ENCODE data around the gene FLNB.

The FLNB gene

DNA sequence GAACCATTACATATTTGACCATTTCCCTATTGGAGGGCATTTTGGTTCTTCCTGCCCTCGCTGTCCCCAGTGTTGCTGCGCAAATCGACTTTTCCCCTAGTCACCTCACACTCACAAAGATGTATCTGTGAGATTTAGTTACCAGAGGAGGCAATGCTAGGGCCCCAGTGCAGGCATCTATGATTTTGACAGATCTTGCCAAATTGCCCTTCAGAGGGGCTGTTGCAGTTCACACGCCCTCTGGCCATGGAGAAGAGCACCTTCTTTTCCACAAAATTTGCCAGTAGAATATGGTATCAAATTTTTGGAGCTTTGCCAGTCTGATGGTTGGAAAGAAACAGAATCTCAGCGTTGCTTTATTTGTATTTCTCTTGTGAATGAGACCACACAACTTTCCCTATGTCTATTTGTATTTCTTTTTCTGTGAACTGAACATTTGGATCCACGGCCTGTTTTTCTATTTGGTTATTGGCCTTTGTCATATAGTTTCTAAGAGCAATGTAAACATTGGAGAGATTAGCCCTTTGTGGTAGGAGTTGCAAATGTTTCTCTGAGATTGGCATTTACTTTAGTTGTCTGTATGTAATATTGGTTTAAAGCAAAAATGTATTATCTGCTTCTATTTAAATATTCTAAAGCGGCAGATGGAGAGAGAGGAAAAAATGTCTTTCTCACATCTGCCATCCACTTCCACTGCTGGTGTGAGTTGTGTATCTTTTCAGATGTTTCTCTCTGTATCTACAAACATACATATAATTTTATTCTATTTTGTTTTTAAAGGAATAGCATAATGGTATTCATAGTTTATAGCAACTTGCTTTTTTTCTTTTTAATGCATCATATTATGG lies 136.5 kb downstream of the FLNB start:
- DNase-seq: no peak

- no peak for DNase-seq
These were observed 139.8 kb downstream of the FLNB start for GRCh38 chr3:58148049-58148448.

DNA sequence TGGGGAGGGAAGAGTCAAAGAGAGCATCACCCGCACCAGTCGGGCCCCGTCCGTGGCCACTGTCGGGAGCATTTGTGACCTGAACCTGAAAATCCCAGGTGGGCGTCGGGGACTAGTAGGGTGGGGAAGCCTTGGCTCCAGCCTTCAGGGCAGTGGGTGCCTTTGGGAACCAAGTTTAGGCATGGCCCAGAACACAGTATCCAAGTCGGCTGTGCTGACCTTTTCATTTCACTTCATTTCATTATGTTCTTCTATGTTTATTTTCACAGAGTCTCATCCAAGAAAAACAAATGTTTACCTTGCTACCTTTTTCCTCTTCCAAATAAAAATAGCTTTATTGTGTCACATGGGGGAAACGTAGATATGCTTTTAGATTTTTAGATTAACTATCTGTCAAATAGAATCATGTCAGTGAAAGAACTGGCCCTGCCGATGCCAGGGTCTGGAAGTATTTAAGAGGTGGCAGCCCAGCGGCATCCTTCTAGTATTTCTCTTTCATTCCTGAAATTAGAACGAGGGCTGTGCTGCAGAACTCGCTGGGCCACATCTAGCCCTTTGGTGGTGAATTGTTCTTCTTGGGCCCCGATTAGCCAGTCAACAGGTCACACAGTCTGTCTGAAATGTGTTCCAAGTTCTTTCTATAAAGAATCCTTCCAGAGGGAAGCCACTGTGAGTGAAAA lies 142.0 kb downstream of the FLNB start:
- no peak for DNase-seq

GRCh38 chr3:58150810-58151199 lies 142.6 kb downstream of the FLNB start:
- DNase-seq: no peak

- DNase-seq: no peak
These were observed 143.4 kb downstream of the FLNB start for GRCh38 chr3:58151637-58152036.

DNA sequence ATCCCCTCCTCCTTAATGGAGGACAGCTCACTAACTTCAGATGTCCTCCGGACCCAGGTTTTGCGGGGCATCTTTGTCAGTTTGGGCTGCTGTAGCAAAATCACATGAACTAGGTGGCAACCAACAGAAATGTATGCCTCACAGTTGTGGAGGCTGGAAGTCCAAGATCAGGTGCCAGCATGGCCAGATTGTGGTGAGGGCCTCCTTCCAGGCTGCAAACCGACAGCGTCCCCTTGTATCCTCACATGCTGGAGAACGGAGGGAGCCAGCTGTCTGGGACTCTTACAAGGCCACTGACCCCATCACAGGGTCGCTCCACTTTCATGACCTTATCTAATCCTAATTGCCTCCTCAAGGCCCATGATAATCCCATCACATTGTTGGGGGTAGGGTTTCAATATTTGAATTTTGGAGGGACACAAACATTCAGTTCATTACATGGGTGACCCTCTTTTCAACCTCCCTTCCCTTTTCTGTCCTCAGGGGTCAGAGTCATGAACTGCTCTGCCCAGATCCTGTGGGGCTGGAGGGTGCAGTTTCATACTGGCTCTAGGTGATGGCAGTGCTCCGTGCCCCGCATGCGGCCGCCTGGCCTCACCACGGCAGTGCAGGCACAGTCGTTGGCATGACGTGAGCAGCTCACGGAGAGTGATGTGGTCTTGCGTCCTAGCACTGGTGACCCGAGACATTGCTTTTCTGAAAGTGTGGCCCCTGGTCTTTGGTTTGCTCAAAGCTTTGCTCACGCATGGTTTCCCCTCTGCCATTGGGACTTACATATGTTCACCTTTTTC lies 144.2 kb downstream of the FLNB start:
- DNase-seq: no peak

- no peak for DNase-seq
These were observed 145.1 kb downstream of the FLNB start for GRCh38 chr3:58153371-58153770.

DNA sequence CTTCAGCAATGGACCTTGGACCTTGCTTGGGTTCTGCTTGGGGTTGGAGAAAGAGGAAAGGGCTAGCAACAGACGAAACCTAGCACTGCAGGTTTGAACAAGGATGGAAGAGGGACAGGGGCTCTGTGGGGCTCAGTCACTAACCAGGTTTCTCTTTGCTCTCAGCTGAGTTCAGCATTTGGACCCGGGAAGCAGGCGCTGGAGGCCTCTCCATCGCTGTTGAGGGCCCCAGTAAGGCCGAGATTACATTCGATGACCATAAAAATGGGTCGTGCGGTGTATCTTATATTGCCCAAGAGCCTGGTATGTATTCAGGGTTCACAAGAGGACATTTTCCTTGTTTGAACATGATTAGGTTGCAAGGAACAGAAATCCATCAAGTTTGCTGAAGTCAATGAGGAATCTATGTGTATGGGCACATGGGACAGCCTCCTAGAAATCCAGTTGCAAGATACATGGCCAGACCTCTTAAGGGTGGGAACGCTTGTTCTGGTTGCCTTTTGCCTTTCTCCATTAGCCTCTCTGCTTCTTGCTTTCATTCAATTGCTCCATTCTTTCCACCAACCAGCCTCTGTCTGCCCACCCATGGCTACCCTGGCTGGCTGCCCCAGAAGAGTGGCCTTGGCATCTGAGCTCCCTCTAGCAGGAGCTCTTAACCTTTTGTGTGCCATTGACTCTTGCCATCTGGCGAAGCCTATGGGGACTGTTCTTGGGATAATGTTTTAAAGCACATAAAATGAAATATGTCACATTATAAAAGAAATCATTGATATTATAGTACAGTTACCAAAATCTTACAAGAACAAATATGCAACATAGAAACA lies 146.6 kb downstream of the FLNB start:
- DNase-seq: no peak

DNA sequence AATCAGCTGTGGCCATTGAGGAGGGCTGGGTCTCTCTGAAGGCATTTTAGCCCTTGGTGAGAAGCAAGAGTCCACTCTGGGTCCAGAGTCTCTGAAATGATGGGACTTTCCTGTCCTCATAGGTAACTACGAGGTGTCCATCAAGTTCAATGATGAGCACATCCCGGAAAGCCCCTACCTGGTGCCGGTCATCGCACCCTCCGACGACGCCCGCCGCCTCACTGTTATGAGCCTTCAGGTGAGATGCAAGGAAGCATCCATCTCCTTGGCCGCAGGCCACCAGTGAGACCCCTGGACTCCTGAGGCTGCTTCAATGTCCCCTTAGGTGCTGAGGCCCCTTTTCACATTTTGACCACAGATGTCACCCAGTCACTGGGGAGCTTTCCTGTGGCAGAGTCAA lies 147.6 kb downstream of the FLNB start:
- no peak for DNase-seq

- no peak for DNase-seq
These were observed 149.5 kb downstream of the FLNB start for GRCh38 chr3:58157700-58158099.

DNA sequence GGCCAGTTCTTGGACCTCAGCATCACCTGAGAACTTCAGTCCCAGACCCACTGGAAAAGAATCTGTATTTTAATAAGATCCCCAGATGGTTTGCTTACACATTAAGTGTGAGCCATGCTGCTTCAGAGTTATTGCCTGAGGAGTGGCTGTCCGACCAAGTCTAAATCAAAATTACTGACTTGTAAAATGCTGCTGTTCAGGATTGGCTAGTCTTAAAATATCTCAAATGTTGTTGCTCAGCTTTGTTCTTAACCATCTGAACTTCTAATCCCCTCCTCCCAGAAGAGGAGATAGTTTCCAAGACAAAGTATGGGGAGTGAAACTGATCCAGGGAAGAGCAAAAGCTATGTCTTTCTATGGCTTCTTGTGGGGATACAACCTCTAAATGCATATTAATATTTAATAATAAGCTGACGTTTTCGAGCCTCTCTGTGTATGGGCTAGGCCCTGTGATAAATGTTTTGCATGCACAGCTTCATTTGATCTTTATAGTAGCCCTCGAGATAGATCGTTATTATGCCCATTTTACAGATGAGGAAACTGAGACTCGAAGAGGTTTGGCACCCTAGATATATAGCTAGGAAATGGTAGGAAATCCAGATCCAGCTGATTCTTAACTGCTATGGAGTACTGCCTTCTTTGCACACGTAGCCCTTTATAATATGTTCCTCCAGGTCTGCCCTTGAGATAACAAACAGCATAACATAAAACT lies 150.4 kb downstream of the FLNB start:
- DNase-seq: no peak

- DNase-seq: no peak
These were observed 152.2 kb downstream of the FLNB start for GRCh38 chr3:58160399-58160798.

GRCh38 chr3:58161435-58162398 lies 153.5 kb downstream of the FLNB start:
- no peak for DNase-seq

DNA sequence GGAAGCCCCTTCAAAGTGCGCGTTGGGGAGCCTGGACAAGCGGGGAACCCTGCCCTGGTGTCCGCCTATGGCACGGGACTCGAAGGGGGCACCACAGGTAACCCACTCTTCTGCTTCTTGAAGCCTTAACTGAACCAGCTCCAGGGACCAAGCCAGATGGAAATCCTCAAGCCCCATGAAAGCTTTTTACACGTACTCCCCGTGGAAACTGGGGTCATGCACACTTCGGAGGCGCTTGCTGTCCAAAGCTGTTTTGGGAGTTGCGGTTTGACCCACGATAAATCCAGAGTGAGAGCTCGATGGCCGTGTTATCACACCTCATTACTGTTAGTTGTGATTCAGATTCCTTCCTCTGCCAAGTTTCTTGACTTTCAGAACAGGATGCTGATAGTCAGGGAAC lies 155.0 kb downstream of the FLNB start:
- no peak for DNase-seq

- no peak for DNase-seq
These were observed 156.1 kb downstream of the FLNB start for GRCh38 chr3:58164199-58164879.

DNA sequence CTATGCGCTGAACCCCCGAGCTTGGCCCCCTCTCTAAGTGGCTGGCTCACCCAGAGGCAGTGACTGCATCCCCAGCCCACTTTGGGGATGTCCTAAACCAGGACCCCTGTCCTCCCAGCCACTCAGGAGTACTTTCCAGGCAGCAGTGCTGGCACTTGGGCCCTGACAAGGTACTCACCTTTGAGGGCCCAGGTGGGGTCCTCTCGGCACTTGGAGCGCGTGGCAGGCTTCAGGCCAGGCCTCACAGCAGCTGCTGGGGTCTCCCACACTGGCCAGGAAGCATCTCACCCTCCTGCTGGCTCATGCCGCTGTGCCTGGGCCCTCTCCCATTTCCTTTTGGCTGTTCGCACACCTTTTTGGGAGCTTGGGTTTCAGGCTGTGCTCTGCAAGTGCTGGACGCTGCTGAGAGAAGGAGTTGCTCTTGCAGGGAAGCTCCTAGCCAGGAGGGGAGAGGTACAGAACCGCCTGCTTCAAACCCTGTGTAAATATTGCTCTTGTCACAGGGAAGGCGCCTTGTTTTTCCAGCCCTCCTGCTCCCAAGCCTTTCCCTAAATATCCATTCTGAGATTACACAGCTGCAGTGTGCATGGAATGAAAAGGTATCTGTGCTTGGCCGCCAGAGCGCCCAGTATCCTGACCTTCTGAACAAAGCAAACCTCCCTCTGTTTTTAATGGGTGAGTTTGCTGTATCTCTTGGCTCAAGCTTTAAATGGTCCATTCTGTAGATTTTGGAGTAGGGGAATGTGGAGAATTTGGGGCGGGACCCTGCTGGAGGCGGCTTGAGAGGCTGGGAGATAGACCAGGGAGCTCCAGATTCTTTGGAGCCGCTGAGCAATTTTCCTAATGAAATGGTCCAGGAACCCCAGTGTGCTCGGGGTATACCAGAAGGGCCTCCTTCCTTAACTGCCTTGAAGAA lies 156.9 kb downstream of the FLNB start:
- DNase-seq: no peak

- DNase-seq: peak; percentile 34
These were observed 159.5 kb downstream of the FLNB start for GRCh38 chr3:58167431-58168351.

DNA sequence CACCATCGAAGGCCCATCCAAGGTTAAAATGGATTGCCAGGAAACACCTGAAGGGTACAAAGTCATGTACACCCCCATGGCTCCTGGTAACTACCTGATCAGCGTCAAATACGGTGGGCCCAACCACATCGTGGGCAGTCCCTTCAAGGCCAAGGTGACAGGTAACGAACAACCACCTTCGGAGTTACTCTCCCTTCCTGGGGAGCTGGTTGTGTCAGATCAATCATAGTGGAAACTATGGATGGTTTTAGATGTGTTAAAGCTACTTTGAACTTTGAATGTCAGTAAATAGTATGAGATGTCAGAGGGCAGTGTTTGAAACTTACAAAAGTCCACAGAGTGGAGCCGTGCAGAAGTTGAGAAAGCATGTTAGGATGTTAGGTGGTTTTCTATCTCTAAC lies 160.3 kb downstream of the FLNB start:
- no peak for DNase-seq
